HCT116 (cell line): ENCODE data around the gene KCNS3. TPM values are rescaled to one million over a fixed set of nuclear protein-coding genes. Genes with fewer than 3 reads are reported as not detected.

Experiments
- ATAC-seq: fragments of 200-7000 bp; cut with Tn5 transposase; 2 replicates; pipeline ENCODE4 v1.9.1; 2020; ENCODE audit warnings: mild to moderate bottlenecking, moderate library complexity
- BruUV-seq: library from RNA; stranded (reverse); fragments of 400-500 nt; replicated peaks from 2 replicates; lab custom pipeline; 2021; lab: Mats Ljungman, UMichigan
- CTCF ChIA-PET: fragments of 300-600 bp; sonication (Branson Sonifier 250); formaldehyde crosslinking; loops from one replicate; lab custom pipeline; 2021; ENCODE audit warnings: antibody characterized with exemption; lab: Charles Lee
- POLR2A ChIA-PET: fragments of 300-600, 350-600 bp; sonication (Branson Sonifier 250); formaldehyde crosslinking; loops from one replicate; lab custom pipeline; 2021; ENCODE audit warnings: antibody characterized with exemption; lab: Charles Lee
- RAD21 ChIA-PET, 2 experiments: fragments of 300-600 bp; sonication (Branson Sonifier 250); formaldehyde crosslinking; loops; one replicate each; lab custom pipeline; 2023; ENCODE audit warnings: low total read pairs in 2 of 2; ENCODE audit not compliant: uncharacterized antibody in 2 of 2, unreplicated experiment in 2 of 2, low non-redundant PET in 1 of 2; lab: Charles Lee
- DNase-seq: peaks from one replicate; pipeline ENCODE4 v3.0.0-alpha.2; 2010; ENCODE audit warnings: low read depth, low spot score
- H2AFZ ChIP-seq: fragments of 200-600 bp; shearing (Covaris generic), sonication (generic); 2 replicates; pipeline ENCODE4 v1.6.1; 2017; ENCODE audit warnings: low read depth, mixed run types, mixed read lengths, antibody characterized with exemption, low read length; ENCODE audit not compliant: poor library complexity, severe bottlenecking
- H3K27ac ChIP-seq: 2 replicates; pipeline ENCODE4 v1.5.1; 2012; ENCODE audit warnings: low read depth, low read length
- H3K27me3 ChIP-seq: fragments of 200-600 bp; sonication (generic); 2 replicates; pipeline ENCODE4 v1.6.1; 2016; ENCODE audit warnings: mixed run types, low read length, mixed read lengths; ENCODE audit not compliant: insufficient read depth
- H3K36me3 ChIP-seq, 2 experiments: fragments of 200-500 bp in 1 of 2; fragments of 200-600 bp in 1 of 2; sonication (Bioruptor generic) in 1 of 2; sonication (generic) in 1 of 2; 2 replicates each; pipeline versions ENCODE4 v1.5.1 to v1.6.1; 2014 to 2016; ENCODE audit warnings: low read length in 2 of 2, inconsistent platforms in 1 of 2, mixed read lengths in 1 of 2, mixed run types in 1 of 2; ENCODE audit not compliant: insufficient read depth in 2 of 2, control insufficient read depth in 1 of 2
- H3K4me1 ChIP-seq, 2 experiments: fragments of 200-600 bp in 1 of 2; sonication (generic) in 1 of 2; 2 replicates each; pipeline versions ENCODE4 v1.5.1 to v1.6.1; 2012 to 2017; ENCODE audit warnings: low read length in 2 of 2, inconsistent platforms in 1 of 2, mild to moderate bottlenecking in 1 of 2, mixed read lengths in 1 of 2, mixed run types in 1 of 2, moderate library complexity in 1 of 2; ENCODE audit not compliant: insufficient read depth in 2 of 2, control insufficient read depth in 1 of 2
- H3K4me2 ChIP-seq: fragments of 200-600 bp; sonication (generic); 2 replicates; pipeline ENCODE4 v1.6.1; 2017; ENCODE audit warnings: mixed run types, low read length, mixed read lengths
- H3K4me3 ChIP-seq, 2 experiments: fragments of 200-600 bp in 1 of 2; sonication (generic) in 1 of 2; replicated peaks in 1 of 2; 2 replicates each; pipeline ENCODE4 v1.5.1; 2011 to 2016; ENCODE audit warnings: low read length in 2 of 2, control low read depth in 1 of 2, low read depth in 1 of 2, mild to moderate bottlenecking in 1 of 2, mixed read lengths in 1 of 2, mixed run types in 1 of 2
- H3K79me2 ChIP-seq: fragments of 200-600 bp; sonication (generic); 2 replicates; pipeline ENCODE4 v1.6.1; 2017; ENCODE audit warnings: mild to moderate bottlenecking, mixed run types, low read length, moderate library complexity, mixed read lengths; ENCODE audit not compliant: insufficient read depth
- H3K9ac ChIP-seq: fragments of 200-600 bp; sonication (generic); 2 replicates; pipeline ENCODE4 v1.6.1; 2016; ENCODE audit warnings: low read length, mixed read lengths
- H3K9me2 ChIP-seq: fragments of 200-600 bp; sonication (generic), shearing (Covaris generic); 2 replicates; pipeline ENCODE4 v1.6.1; 2017; ENCODE audit warnings: mixed run types, mild to moderate bottlenecking, moderate library complexity; ENCODE audit not compliant: insufficient read depth
- H3K9me3 ChIP-seq, 2 experiments: fragments of 200-500 bp in 1 of 2; fragments of 200-600 bp in 1 of 2; sonication (Bioruptor generic) in 1 of 2; sonication (generic) in 1 of 2; 2 replicates each; pipeline ENCODE4 v1.6.1; 2014 to 2017; ENCODE audit warnings: low read length in 2 of 2, mixed read lengths in 2 of 2, inconsistent platforms in 1 of 2, low read depth in 1 of 2, mild to moderate bottlenecking in 1 of 2, mixed run types in 1 of 2, moderate library complexity in 1 of 2; ENCODE audit not compliant: control insufficient read depth in 1 of 2, insufficient read depth in 1 of 2
- H4K20me1 ChIP-seq: fragments of 200-600 bp; sonication (generic), shearing (Covaris generic); 2 replicates; pipeline ENCODE4 v1.6.1; 2017; ENCODE audit warnings: mixed run types, mild to moderate bottlenecking, moderate library complexity; ENCODE audit not compliant: insufficient read depth
- ATF3 ChIP-seq: IDR thresholded peaks from 2 replicates; pipeline ENCODE4 v1.6.1; 2012
- CTCF ChIP-seq, 3 experiments: fragments of 200-600 bp in 1 of 3; sonication (generic) in 1 of 3; IDR thresholded peaks in 2 of 3; conservative IDR thresholded peaks in 1 of 3; 2 replicates each; pipeline ENCODE4 v1.5.1; 2012 to 2017; ENCODE audit warnings: low read depth in 2 of 3, low read length in 2 of 3, antibody characterized with exemption in 1 of 3, borderline replicate concordance in 1 of 3, control low read depth in 1 of 3, mild to moderate bottlenecking in 1 of 3, mixed read lengths in 1 of 3, mixed run types in 1 of 3, moderate library complexity in 1 of 3; ENCODE audit not compliant: insufficient read depth in 1 of 3
- RAD21 ChIP-seq: IDR thresholded peaks from 2 replicates; pipeline ENCODE4 v1.6.1; 2012; ENCODE audit warnings: low read depth, mild to moderate bottlenecking
- SP1 ChIP-seq: IDR thresholded peaks from 2 replicates; pipeline ENCODE4 v1.6.1; 2012; ENCODE audit warnings: low read depth
- TCF7L2 ChIP-seq: IDR thresholded peaks from 2 replicates; pipeline ENCODE4 v1.7.0; 2011; ENCODE audit warnings: borderline replicate concordance, inconsistent platforms; ENCODE audit not compliant: insufficient read depth, insufficient read length; ENCODE audit errors: extremely low read depth
- YY1 ChIP-seq: IDR thresholded peaks from 2 replicates; pipeline ENCODE4 v1.6.1; 2011; ENCODE audit warnings: low read length, low read depth, moderate library complexity, mild to moderate bottlenecking; ENCODE audit not compliant: insufficient replicate concordance; ENCODE audit errors: extremely low read depth
- intact Hi-C: fragments of 100-400 bp; cut with micrococcal nuclease; formaldehyde crosslinking; loops from 2 replicates; pipeline ENCODE4 v1.10.0; 2022
- total RNA-seq: library from RNA; stranded (reverse); gene quantifications from one replicate; pipeline ENCODE4 v1.2.1, GENCODE V29; 2021; ENCODE audit not compliant: unreplicated experiment

The KCNS3 gene
- total RNA-seq, 1 experiment from 2014 or later = 5.2 TPM

DNA sequence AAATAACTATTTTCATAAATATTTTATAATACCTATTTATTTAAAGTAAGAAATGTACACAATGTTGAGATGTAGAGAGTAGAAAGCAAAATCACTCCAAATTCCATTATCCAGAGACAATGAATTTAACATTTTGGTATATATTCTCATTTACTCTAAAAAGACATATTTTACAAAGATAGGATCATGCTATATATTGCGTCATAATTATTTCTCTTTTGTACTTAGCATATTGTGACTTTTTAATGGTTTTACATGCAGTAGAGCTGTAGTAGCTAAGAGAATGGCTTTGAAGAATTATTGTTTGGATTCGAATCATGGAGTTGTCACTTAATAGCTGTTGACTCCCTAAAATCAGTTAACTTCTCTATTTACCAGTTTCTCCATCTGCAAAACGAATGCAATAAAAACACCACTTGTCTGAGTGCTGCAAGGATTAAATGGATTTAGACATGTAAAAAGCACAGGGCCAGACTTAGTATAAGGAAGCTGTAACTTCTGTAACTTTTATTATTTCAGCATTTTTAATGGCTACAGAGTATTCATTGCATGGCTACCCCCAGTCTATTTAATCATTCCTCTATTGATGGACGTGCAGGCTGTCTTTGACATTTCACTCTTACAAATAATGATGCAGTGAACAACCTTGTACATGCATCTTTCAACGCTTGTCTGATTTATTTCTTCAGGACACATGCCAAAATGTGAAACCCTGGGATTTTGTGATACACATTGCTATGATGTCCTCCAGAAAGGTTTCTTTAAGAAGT is 33.2 kb downstream of the KCNS3 start:
- H3K36me3 ChIP-seq = no peaks in the 10 kb centered on the region
- RAD21 ChIA-PET = no interaction called here
- no peak overlapping the region for H2AFZ ChIP-seq
- BruUV-seq = no TSS peak
- no peaks in the 10 kb centered on the region for H4K20me1 ChIP-seq
- no peaks in the 10 kb centered on the region for H3K9me3 ChIP-seq
- CTCF ChIA-PET = no interaction called here
- H3K4me1 ChIP-seq = no peaks in the 10 kb centered on the region
- no peaks in the 10 kb centered on the region for H3K79me2 ChIP-seq
- intact Hi-C loops = no loop called here
- no peak overlapping the region for H3K4me2 ChIP-seq
- POLR2A ChIA-PET = no interaction called here
- H3K9ac ChIP-seq = no peak overlapping the region
- H3K4me3 ChIP-seq = no peak overlapping the region
- no peak for TF ChIP-seq SP1
- TF ChIP-seq ATF3 = no peak
- no peak for TF ChIP-seq TCF7L2
- TF ChIP-seq RAD21 = no peak
- no peak for TF ChIP-seq YY1
- TF ChIP-seq CTCF (IDR thresholded peaks at IDR 0.05 in 2 of 3, conservative IDR thresholded peaks at IDR 0.05 in 1 of 3; ENCODE audit: borderline replicate concordance in 1 of 3, insufficient read depth in 1 of 3, low read depth in 2 of 3, low read length in 2 of 3) = no peak
- H3K27ac ChIP-seq = no peak overlapping the region
- no peak for DNase-seq
- no peak for ATAC-seq
- no peaks in the 10 kb centered on the region for H3K9me2 ChIP-seq
- H3K27me3 ChIP-seq = no peaks in the 10 kb centered on the region
